BE2C (cell line): Measurements from ENCODE around the gene AMTN.

Source experiments
- DNase-seq: peaks from one replicate; pipeline ENCODE4 v3.0.0-alpha.2; 2020
- H3K27me3 ChIP-seq: fragments of 250-450 bp; sonication (Bioruptor Pico); 2 replicates; pipeline ENCODE4 v1.5.1; 2020; ENCODE audit warnings: mild to moderate bottlenecking
- H3K36me3 ChIP-seq: fragments of 250-450 bp; sonication (Bioruptor Pico); 2 replicates; pipeline ENCODE4 v1.5.1; 2020; ENCODE audit warnings: mild to moderate bottlenecking
- H3K4me1 ChIP-seq: fragments of 250-450 bp; sonication (Bioruptor Pico); 2 replicates; pipeline ENCODE4 v1.5.1; 2020
- H3K4me3 ChIP-seq: 2 replicates; pipeline ENCODE4 v1.5.1; 2011; ENCODE audit warnings: low read depth, low read length
- H3K9me3 ChIP-seq: fragments of 250-450 bp; sonication (Bioruptor Pico); 2 replicates; pipeline ENCODE4 v1.5.1; 2020
- CTCF ChIP-seq: IDR thresholded peaks from 2 replicates; pipeline ENCODE4 v1.5.1; 2012; ENCODE audit warnings: mild to moderate bottlenecking, low read depth, low read length

AMTN gene

DNA sequence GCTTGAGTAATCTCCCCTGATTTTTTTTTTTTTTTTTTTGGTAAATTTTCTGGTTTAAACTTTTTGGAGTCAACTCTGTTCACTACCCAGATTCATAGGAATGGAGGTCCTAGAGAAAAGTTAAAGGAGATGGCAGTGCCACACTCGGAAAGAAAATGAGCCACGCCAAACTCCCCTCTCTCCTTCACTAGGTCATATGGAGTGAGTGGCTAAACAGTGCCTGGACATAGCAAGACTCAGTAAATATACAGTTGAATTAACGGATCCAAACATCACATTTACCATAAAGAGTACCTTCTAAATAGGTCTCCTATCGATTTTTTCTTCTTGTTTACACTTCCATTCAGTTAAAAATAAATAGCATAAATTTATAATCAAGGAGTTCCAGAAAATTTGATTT, 13.6 kb upstream of the AMTN start:
- Histone ChIP-seq H3K4me3 (no peak overlapping the region), H3K4me1 (no peaks in the 10 kb centered on the region), H3K9me3 (no peaks in the 10 kb centered on the region), H3K27me3 (no peaks in the 10 kb centered on the region; the same call in 1 of the 2 replicates), H3K36me3 (no peaks in the 10 kb centered on the region)
- TF ChIP-seq CTCF, result no peak
- no peak for DNase-seq

DNA sequence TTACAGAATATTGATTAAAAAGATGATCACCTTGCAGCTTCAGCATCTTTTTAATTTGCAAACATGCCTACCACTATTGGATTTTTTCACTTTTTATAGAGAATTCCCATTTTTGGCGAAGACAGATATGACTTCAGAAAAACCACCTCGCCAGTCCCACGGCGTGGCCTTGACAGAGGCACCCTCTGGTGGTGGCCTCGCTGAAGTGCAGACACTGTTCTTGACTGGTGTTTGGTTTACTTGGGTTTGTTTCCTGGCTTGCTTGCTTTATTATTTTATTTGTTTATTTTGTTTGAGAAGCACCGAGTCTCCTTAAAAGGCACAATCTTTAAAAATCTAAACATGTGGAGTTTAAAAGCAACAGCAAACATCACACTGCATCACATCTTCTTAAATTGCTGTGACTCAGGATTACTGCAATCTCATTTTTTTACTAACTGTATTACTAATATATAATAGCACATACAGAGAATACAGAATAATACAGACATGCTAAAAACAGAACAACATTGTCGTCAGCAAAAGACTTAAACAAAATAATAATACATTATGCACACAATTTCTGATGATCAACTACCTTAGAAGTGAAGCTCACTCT, 13.1 kb upstream of the AMTN start:
- Histone ChIP-seq H3K9me3 (no peaks in the 10 kb centered on the region), H3K36me3 (no peaks in the 10 kb centered on the region), H3K27me3 (no peaks in the 10 kb centered on the region; the same call in 1 of the 2 replicates), H3K4me1 (no peaks in the 10 kb centered on the region), H3K4me3 (no peak overlapping the region)
- DNase-seq, result peak; percentile 64
- peak; percentile 97 for TF ChIP-seq CTCF

DNA sequence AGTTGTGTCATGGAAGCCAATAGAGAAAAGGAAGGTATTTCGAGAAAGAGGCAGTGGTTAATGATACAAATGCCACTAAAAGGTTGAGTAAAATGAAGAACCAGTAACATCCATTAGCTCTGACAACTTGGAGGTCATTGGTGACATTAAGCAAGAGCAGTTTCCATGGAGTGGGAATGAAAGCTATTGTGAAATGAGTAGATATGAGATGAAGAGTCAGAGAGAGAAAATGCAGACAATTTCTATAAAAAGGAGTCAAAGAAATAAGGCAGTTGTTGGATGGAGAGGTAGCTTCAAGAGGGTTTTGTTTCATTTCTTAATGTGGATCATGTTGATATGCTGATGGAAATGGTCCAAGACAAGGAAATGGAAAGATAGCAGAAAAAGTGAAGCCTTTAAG, 9.6 kb upstream of the AMTN start:
- TF ChIP-seq CTCF, result no peak
- H3K36me3 ChIP-seq, result no peaks in the 10 kb centered on the region
- H3K27me3 ChIP-seq, result no peaks in the 10 kb centered on the region; the same call in 1 of the 2 replicates

GRCh38 chr4:70511365-70511764, 7.0 kb upstream of the AMTN start:
- H3K4me3 ChIP-seq, result no peak overlapping the region
- no peaks in the 10 kb centered on the region for H3K36me3 ChIP-seq
- H3K4me1 ChIP-seq, result no peaks in the 10 kb centered on the region
- no peaks in the 10 kb centered on the region; the same call in 1 of the 2 replicates for H3K27me3 ChIP-seq
- DNase-seq, result no peak
- no peaks in the 10 kb centered on the region for H3K9me3 ChIP-seq
- no peak for TF ChIP-seq CTCF

More for the DNA sequence above, 9.6 kb upstream of the AMTN start:
- Histone ChIP-seq H3K4me1 (no peaks in the 10 kb centered on the region), H3K9me3 (no peaks in the 10 kb centered on the region), H3K4me3 (no peak overlapping the region)
- DNase-seq, result no peak

- DNase-seq, result no peak
- Histone ChIP-seq H3K4me3 (no peak overlapping the region), H3K27me3 (no peaks in the 10 kb centered on the region), H3K36me3 (no peaks in the 10 kb centered on the region), H3K9me3 (no peaks in the 10 kb centered on the region), H3K4me1 (no peaks in the 10 kb centered on the region)
- no peak for TF ChIP-seq CTCF
Observed at GRCh38 chr4:70515367-70516250, 2.8 kb upstream of the AMTN start.

DNA sequence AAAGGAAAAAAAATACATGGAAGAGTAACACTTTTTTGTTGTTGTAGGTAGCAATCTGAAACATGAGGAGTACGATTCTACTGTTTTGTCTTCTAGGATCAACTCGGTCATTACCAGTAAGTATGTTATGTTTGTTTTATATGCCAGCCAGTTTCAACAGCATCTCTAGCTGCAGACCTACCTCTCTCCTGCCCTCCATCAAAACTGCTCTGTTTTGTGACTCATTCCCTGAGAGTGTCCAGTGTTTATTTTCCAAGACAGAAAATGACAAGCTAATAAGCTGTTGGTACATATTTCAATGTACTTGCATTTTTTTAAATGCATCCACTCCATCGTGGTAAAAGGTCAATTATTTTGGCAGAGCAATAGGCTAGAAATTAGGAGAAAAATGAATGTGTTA, 347 bp downstream of the AMTN start:
- H3K9me3 ChIP-seq, result no peaks in the 10 kb centered on the region
- no peaks in the 10 kb centered on the region for H3K4me1 ChIP-seq
- no peak overlapping the region for H3K4me3 ChIP-seq
- no peak for DNase-seq
- no peaks in the 10 kb centered on the region for H3K27me3 ChIP-seq
- H3K36me3 ChIP-seq, result no peaks in the 10 kb centered on the region
- TF ChIP-seq CTCF, result no peak
